A549 (cell line): ENCODE data around the gene NEK9. TPM values are rescaled to one million over a fixed set of nuclear protein-coding genes. Genes with fewer than 3 reads are reported as not detected.
A peak's percentile ranks its signal among the peaks of the same experiment; 100 is the strongest.

Experiments used
- ATAC-seq, 2 experiments: fragments of 200-7000 bp in 1 of 2; fragments of >200 bp in 1 of 2; cut with Nextera tagmentation in 1 of 2; cut with Tn5 transposase in 1 of 2; 3 replicates each; pipeline versions ENCODE4 v1.8.0 to v1.9.1; 2018 to 2020; ENCODE audit warnings: mild to moderate bottlenecking in 1 of 2, moderate library complexity in 1 of 2
- CTCF ChIA-PET: fragments of 300-600 bp; sonication (Branson Sonifier 250); formaldehyde crosslinking; extraction: SDS; loops from one replicate; lab custom pipeline; 2021; ENCODE audit warnings: antibody characterized with exemption, inconsistent platforms; lab: Yijun Ruan, JAX
- POLR2A ChIA-PET: fragments of 350-600 bp; formaldehyde crosslinking; extraction: SDS; loops from one replicate; lab custom pipeline; 2021; ENCODE audit warnings: antibody characterized with exemption, inconsistent platforms; lab: Yijun Ruan, JAX
- DNase-seq, 2 experiments: peaks; one replicate each; pipeline versions ENCODE4 v3.0.0 to v3.0.0-alpha.2; 2011 to 2016; ENCODE audit warnings: low read depth in 1 of 2, low spot score in 1 of 2
- FAIRE-seq: peaks from 2 replicates; lab custom pipeline; 2011; peaks lifted over from hg19 to GRCh38; lab: Jason Lieb, UNC
- H3K27ac ChIP-seq, 2 experiments: fragments of >200 bp; sonication (Bioruptor Twin); formaldehyde crosslinking; 3 replicates each; pipeline ENCODE4 v1.5.1; 2016 to 2017
- H3K4me1 ChIP-seq: fragments of >200 bp; sonication (Bioruptor Twin); formaldehyde crosslinking; 3 replicates; pipeline ENCODE4 v1.6.1; 2016
- H3K4me2 ChIP-seq: fragments of >200 bp; sonication (Bioruptor Twin); formaldehyde crosslinking; 3 replicates; pipeline ENCODE4 v1.6.1; 2016
- H3K4me3 ChIP-seq: fragments of >200 bp; sonication (Bioruptor Twin); formaldehyde crosslinking; 3 replicates; pipeline ENCODE4 v1.5.1; 2016
- H3K9me3 ChIP-seq: fragments of >200 bp; sonication (Bioruptor Twin); formaldehyde crosslinking; 3 replicates; pipeline ENCODE4 v1.6.1; 2016
- BCL3 ChIP-seq: fragments of >200 bp; sonication (Bioruptor Twin); formaldehyde crosslinking; IDR thresholded peaks from 3 replicates; pipeline ENCODE4 v1.6.1; 2016
- BHLHE40 ChIP-seq: IDR thresholded peaks from 2 replicates; pipeline ENCODE4 v1.6.1; 2012; ENCODE audit warnings: low read depth, low read length, inconsistent platforms
- CBX2 ChIP-seq: fragments of 200-600 bp; sonication (generic); IDR thresholded peaks from 2 replicates; pipeline ENCODE4 v1.6.1; 2016; ENCODE audit warnings: low read depth, mild to moderate bottlenecking, borderline replicate concordance
- CBX8 ChIP-seq: fragments of 200-600 bp; sonication (generic); IDR thresholded peaks from 2 replicates; pipeline ENCODE4 v1.6.1; 2016
- CEBPB ChIP-seq, 2 experiments: fragments of >200 bp in 1 of 2; sonication (Bioruptor Twin) in 1 of 2; formaldehyde crosslinking in 1 of 2; IDR thresholded peaks; 2 replicates each; pipeline ENCODE4 v1.6.1; 2012 to 2016
- CHD2 ChIP-seq: fragments of 150-350 bp; IDR thresholded peaks from 2 replicates; pipeline ENCODE4 v1.6.1; 2014; ENCODE audit warnings: low read length; ENCODE audit not compliant: partially characterized antibody
- CHD4 ChIP-seq: fragments of 200-600 bp; sonication (generic); IDR thresholded peaks from 2 replicates; pipeline ENCODE4 v1.6.1; 2016; ENCODE audit warnings: antibody characterized with exemption, mild to moderate bottlenecking, borderline replicate concordance
- CTCF ChIP-seq: fragments of >200 bp; sonication (Bioruptor Twin); formaldehyde crosslinking; IDR thresholded peaks from 3 replicates; pipeline ENCODE4 v1.5.1; 2016
- E2F6 ChIP-seq: IDR thresholded peaks from 2 replicates; pipeline ENCODE4 v1.6.1; 2012; ENCODE audit warnings: low read depth, borderline replicate concordance
- EHF ChIP-seq: fragments of 250-450 bp; sonication (Bioruptor Pico); IDR thresholded peaks from 2 replicates; pipeline ENCODE4 v1.5.0; 2020; ENCODE audit warnings: mild to moderate bottlenecking
- EP300 ChIP-seq, 2 experiments: fragments of >200 bp; sonication (Bioruptor Twin); formaldehyde crosslinking; IDR thresholded peaks; 2 replicates in 1 of 2; 3 replicates in 1 of 2; pipeline ENCODE4 v1.6.1; 2016 to 2017
- ESRRA ChIP-seq: fragments of 150-350 bp; IDR thresholded peaks from 2 replicates; pipeline ENCODE4 v1.6.1; 2014; ENCODE audit warnings: mild to moderate bottlenecking, low read length, borderline replicate concordance
- GATA3 ChIP-seq: IDR thresholded peaks from 2 replicates; pipeline ENCODE4 v1.6.1; 2012; ENCODE audit warnings: borderline replicate concordance
- HEYL ChIP-seq: fragments of 250-450 bp; sonication (Bioruptor Pico); IDR thresholded peaks from 2 replicates; pipeline ENCODE4 v1.8.0; 2021; ENCODE audit warnings: mild to moderate bottlenecking, moderate library complexity
- HOXA7 ChIP-seq: fragments of 250-450 bp; sonication (Bioruptor Pico); IDR thresholded peaks from 2 replicates; pipeline ENCODE4 v1.5.0; 2020; ENCODE audit warnings: mild to moderate bottlenecking, moderate library complexity
- HOXB13 ChIP-seq: fragments of 250-450 bp; sonication (Bioruptor Pico); IDR thresholded peaks from 2 replicates; pipeline ENCODE4 v1.5.0; 2020; ENCODE audit warnings: low read depth, mild to moderate bottlenecking, moderate library complexity
- HOXB5 ChIP-seq: fragments of 250-450 bp; sonication (Bioruptor Pico); IDR thresholded peaks from 2 replicates; pipeline ENCODE4 v1.5.0; 2020; ENCODE audit warnings: mild to moderate bottlenecking, moderate library complexity
- JUN ChIP-seq, 2 experiments: fragments of >200 bp; sonication (Bioruptor Twin); formaldehyde crosslinking; IDR thresholded peaks; 2 replicates in 1 of 2; 3 replicates in 1 of 2; pipeline ENCODE4 v1.6.1; 2016 to 2017
- MAFK ChIP-seq: fragments of 450-650 bp; IDR thresholded peaks from 2 replicates; pipeline ENCODE4 v1.6.1; 2014; ENCODE audit not compliant: partially characterized antibody
- MAZ ChIP-seq: fragments of 150-350 bp; IDR thresholded peaks from 2 replicates; pipeline ENCODE4 v1.6.1; 2014; ENCODE audit warnings: antibody characterized with exemption, low read depth, low read length, borderline replicate concordance
- MYC ChIP-seq: IDR thresholded peaks from 2 replicates; pipeline ENCODE4 v1.6.1; 2012; ENCODE audit warnings: mild to moderate bottlenecking, inconsistent platforms, low read length, improper control_type of control experiment, borderline replicate concordance
- NFE2L2 ChIP-seq: fragments of 150-350 bp; conservative IDR thresholded peaks from 2 replicates; pipeline ENCODE4 v1.6.1; 2014; ENCODE audit warnings: low read length
- NPAS2 ChIP-seq: fragments of 250-450 bp; sonication (Bioruptor Pico); IDR thresholded peaks from 2 replicates; pipeline ENCODE4 v1.8.0; 2022; ENCODE audit warnings: mild to moderate bottlenecking, moderate library complexity, borderline replicate concordance
- NR3C1 ChIP-seq: fragments of >200 bp; sonication (Bioruptor Twin); formaldehyde crosslinking; IDR thresholded peaks from 3 replicates; pipeline ENCODE4 v1.6.1; 2017
- PBX3 ChIP-seq: IDR thresholded peaks from 2 replicates; pipeline ENCODE4 v1.6.1; 2012
- PHF8 ChIP-seq: fragments of 200-600 bp; sonication (generic); IDR thresholded peaks from 2 replicates; pipeline ENCODE4 v1.6.1; 2016; ENCODE audit warnings: low read depth, mild to moderate bottlenecking, antibody characterized with exemption, moderate library complexity, borderline replicate concordance
- POLR2A ChIP-seq: IDR thresholded peaks from 2 replicates; pipeline ENCODE4 v1.6.1; 2012; ENCODE audit warnings: mild to moderate bottlenecking, low read length
- POLR2AphosphoS2 ChIP-seq: conservative IDR thresholded peaks from 2 replicates; pipeline ENCODE4 v1.6.1; 2012; ENCODE audit warnings: low read length, improper control_type of control experiment, inconsistent platforms
- SMC3 ChIP-seq: fragments of >200 bp; sonication (Bioruptor Twin); formaldehyde crosslinking; IDR thresholded peaks from 3 replicates; pipeline ENCODE4 v1.6.1; 2018; ENCODE audit warnings: inconsistent platforms
- USF2 ChIP-seq: fragments of 450-650 bp; IDR thresholded peaks from 2 replicates; pipeline ENCODE4 v1.6.1; 2014; ENCODE audit warnings: antibody characterized with exemption
- ZC3H11A ChIP-seq: fragments of 450-650 bp; IDR thresholded peaks from 2 replicates; pipeline ENCODE4 v1.6.1; 2014; ENCODE audit warnings: antibody characterized with exemption, mild to moderate bottlenecking
- ZFP36 ChIP-seq: fragments of 450-650 bp; IDR thresholded peaks from 2 replicates; pipeline ENCODE4 v1.6.1; 2014; ENCODE audit warnings: borderline replicate concordance; ENCODE audit not compliant: partially characterized antibody
- WGBS: methylation state at CpG from one replicate; pipeline ENCODE4 v1.1.6; 2017; ENCODE audit errors: missing lambda C conversion rate; 5-methylcytosine and 5-hydroxymethylcytosine counted together
- polyA plus RNA-seq, 4 experiments: library from polyadenylated mRNA; depleted of rRNA in 3 of 4; stranded (reverse); fragments of >200 nt; fragmentation: RNase III in 1 of 4; extraction: RNeasy Plus Mini Kit Qiagen cat#74134 plus additional on column Dnase treatment in 1 of 4; gene quantifications; 2 replicates in 3 of 4; 3 replicates in 1 of 4; pipeline ENCODE4 v1.2.3, GENCODE V29; 2011 to 2017
- TF ChIP-seq, protein P1 (sequence below): fragments of 250-450 bp; sonication (Bioruptor Pico); IDR thresholded peaks from 2 replicates; pipeline ENCODE4 v1.5.0; 2020; ENCODE audit warnings: low read depth, mild to moderate bottlenecking, moderate library complexity
- TF ChIP-seq, protein P2 (sequence below): fragments of 150-350 bp; IDR thresholded peaks from 2 replicates; pipeline ENCODE4 v1.6.1; 2014; ENCODE audit warnings: low read depth, mild to moderate bottlenecking, low read length

NEK9 gene
- polyA plus RNA-seq, 2 of the 4 experiments (the other 2 are of a cell fraction): 49.4 to 75.9 TPM

GRCh38 chr14:75050852-75051555 lies 75.8 kb downstream of the NEK9 start, which contains the start of gene MLH3:
TSS of gene MLH3 (minus strand) at chr14:75051467. CDS start at chr14:75049655, 1,812 bp downstream.
- Histone ChIP-seq H3K4me1 (peaks cover 9% of the 10 kb centered on the region; the same call in 1 of the 3 replicates), H3K27ac (peak within 1 kb of the TSS; percentile 83 to 93), H3K4me3 (peak within 1 kb of the TSS; percentile 53), H3K4me2 (peak within 1 kb of the TSS; percentile 84), H3K9me3 (no peaks in the 10 kb centered on the region)
- ChIA-PET CTCF (interaction anchor here (0.7 to 1.8 kb wide), 3 partner anchors 37 to 233 kb away, joined by 3 to 10 read pairs (median 3); no protein-coding TSS in a partner anchor), POLR2A (interaction anchor here (0.9 to 1.0 kb wide), 2 partner anchors 13 to 18 kb away, joined by 3 read pairs; partner anchors contain the start of genes ACYP1 and ZC2HC1C)
- FAIRE-seq (no peak), ATAC-seq (peak; percentile 93 to 94), DNase-seq (peak; percentile 93)
- 1% methylated on average over 44 of the region's 59 CpGs for WGBS
- peak; percentile 96 for TF ChIP-seq E2F6
- TF ChIP-seq EP300 (IDR thresholded peaks at IDR 0.05): no peak
- no peak for TF ChIP-seq MAFK
- peak; percentile 96 for TF ChIP-seq PHF8
- TF ChIP-seq CBX8: no peak
- no peak for TF ChIP-seq SMC3
- TF ChIP-seq CTCF: no peak
- peak; percentile 85 for TF ChIP-seq MYC
- TF ChIP-seq, protein P1, sequence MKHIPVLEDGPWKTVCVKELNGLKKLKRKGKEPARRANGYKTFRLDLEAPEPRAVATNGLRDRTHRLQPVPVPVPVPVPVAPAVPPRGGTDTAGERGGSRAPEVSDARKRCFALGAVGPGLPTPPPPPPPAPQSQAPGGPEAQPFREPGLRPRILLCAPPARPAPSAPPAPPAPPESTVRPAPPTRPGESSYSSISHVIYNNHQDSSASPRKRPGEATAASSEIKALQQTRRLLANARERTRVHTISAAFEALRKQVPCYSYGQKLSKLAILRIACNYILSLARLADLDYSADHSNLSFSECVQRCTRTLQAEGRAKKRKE (CRISPR knock-in tag): 0 out of 2 replicates have a peak, but pooled peaks have one; percentile 21
- TF ChIP-seq HOXB5: peak; percentile 79; the same call in 1 of the 2 replicates
- TF ChIP-seq CHD2: no peak
- TF ChIP-seq, protein P2, sequence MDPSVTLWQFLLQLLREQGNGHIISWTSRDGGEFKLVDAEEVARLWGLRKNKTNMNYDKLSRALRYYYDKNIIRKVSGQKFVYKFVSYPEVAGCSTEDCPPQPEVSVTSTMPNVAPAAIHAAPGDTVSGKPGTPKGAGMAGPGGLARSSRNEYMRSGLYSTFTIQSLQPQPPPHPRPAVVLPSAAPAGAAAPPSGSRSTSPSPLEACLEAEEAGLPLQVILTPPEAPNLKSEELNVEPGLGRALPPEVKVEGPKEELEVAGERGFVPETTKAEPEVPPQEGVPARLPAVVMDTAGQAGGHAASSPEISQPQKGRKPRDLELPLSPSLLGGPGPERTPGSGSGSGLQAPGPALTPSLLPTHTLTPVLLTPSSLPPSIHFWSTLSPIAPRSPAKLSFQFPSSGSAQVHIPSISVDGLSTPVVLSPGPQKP: no peak
- no peak for TF ChIP-seq GATA3
- TF ChIP-seq POLR2A: peak; percentile 72
- no peak for TF ChIP-seq HOXA7
- TF ChIP-seq CBX2: no peak
- no peak for TF ChIP-seq NPAS2
- TF ChIP-seq JUN (IDR thresholded peaks at IDR 0.05): peak; percentile 43 to 73; a peak in 3 of 5 replicates
- no peak for TF ChIP-seq PBX3
- TF ChIP-seq ESRRA: no peak
- TF ChIP-seq CEBPB (IDR thresholded peaks at IDR 0.05): no peak
- 0 out of 2 replicates have a peak, but pooled peaks have one; percentile 8 for TF ChIP-seq USF2
- no peak for TF ChIP-seq NFE2L2
- no peak for TF ChIP-seq NR3C1
- TF ChIP-seq EHF: no peak
- no peak for TF ChIP-seq HEYL (CRISPR knock-in tag)
- no peak for TF ChIP-seq MAZ
- no peak for TF ChIP-seq POLR2AphosphoS2
- TF ChIP-seq CHD4: no peak
- peak; percentile 75; the same call in 1 of the 2 replicates for TF ChIP-seq HOXB13
- no peak for TF ChIP-seq BHLHE40
- TF ChIP-seq ZFP36: no peak
- 0 out of 3 replicates have a peak, but pooled peaks have one; percentile 71 for TF ChIP-seq BCL3
- no peak for TF ChIP-seq ZC3H11A
